ENCODE measurements around the gene CFAP61.
A peak's percentile ranks its signal among the peaks of the same experiment; 100 is the strongest.

Gene CFAP61

GRCh38 chr20:20373091-20373571 is 320.8 kb downstream of the CFAP61 start:
- TF ChIP-seq CTCF (conservative IDR thresholded peaks at IDR 0.05; ENCODE audit: low read depth, low read length): no peak
- no peak for DNase-seq (ENCODE audit: low read depth)
- H3K4me3 ChIP-seq (ENCODE audit: low read depth, low read length): no peak overlapping the region

GRCh38 chr20:20375862-20376261 is 323.5 kb downstream of the CFAP61 start:
- TF ChIP-seq CTCF (conservative IDR thresholded peaks at IDR 0.05; ENCODE audit: low read depth, low read length): no peak
- H3K4me3 ChIP-seq (ENCODE audit: low read depth, low read length): no peak overlapping the region
- no peak for DNase-seq (ENCODE audit: low read depth)

GRCh38 chr20:20386192-20386591 is 333.9 kb downstream of the CFAP61 start:
- DNase-seq (ENCODE audit: low read depth): no peak
- no peak overlapping the region for H3K4me3 ChIP-seq (ENCODE audit: low read depth, low read length)
- no peak for TF ChIP-seq CTCF (conservative IDR thresholded peaks at IDR 0.05; ENCODE audit: low read depth, low read length)

- no peak for TF ChIP-seq CTCF (conservative IDR thresholded peaks at IDR 0.05; ENCODE audit: low read depth, low read length)
- no peak for DNase-seq (ENCODE audit: low read depth)
- no peak overlapping the region for H3K4me3 ChIP-seq (ENCODE audit: low read depth, low read length)
Measured at GRCh38 chr20:20390393-20390792, 338.1 kb downstream of the CFAP61 start.

- H3K4me3 ChIP-seq (ENCODE audit: low read depth, low read length): no peak overlapping the region
- no peak for TF ChIP-seq CTCF (conservative IDR thresholded peaks at IDR 0.05; ENCODE audit: low read depth, low read length)
- DNase-seq (ENCODE audit: low read depth): no peak
Measured at GRCh38 chr20:20391115-20391514, 338.8 kb downstream of the CFAP61 start.

- no peak for TF ChIP-seq CTCF (conservative IDR thresholded peaks at IDR 0.05; ENCODE audit: low read depth, low read length)
- no peak overlapping the region for H3K4me3 ChIP-seq (ENCODE audit: low read depth, low read length)
- no peak for DNase-seq (ENCODE audit: low read depth)
Measured at GRCh38 chr20:20391766-20392165, 339.4 kb downstream of the CFAP61 start.

- DNase-seq (ENCODE audit: low read depth): peak; percentile 69
- TF ChIP-seq CTCF (conservative IDR thresholded peaks at IDR 0.05; ENCODE audit: low read depth, low read length): no peak
- H3K4me3 ChIP-seq (ENCODE audit: low read depth, low read length): no peak overlapping the region
Measured at GRCh38 chr20:20393207-20394120, 341.1 kb downstream of the CFAP61 start.

Measured in choroid plexus epithelial cell (primary cell).